SK-N-SH (cell line): ENCODE data around the gene FBXO44. TPM values are rescaled to one million over a fixed set of nuclear protein-coding genes. Genes with fewer than 3 reads are reported as not detected.

Experiments used
- CTCF ChIA-PET: fragments of 300-600, 350-600 bp; formaldehyde crosslinking; extraction: SDS; loops from one replicate; lab custom pipeline; 2021; lab: Yijun Ruan, JAX
- POLR2A ChIA-PET: fragments of 350-600 bp; sonication (Branson Sonifier 250); formaldehyde crosslinking; extraction: SDS; loops from one replicate; lab custom pipeline; 2020; ENCODE audit warnings: antibody characterized with exemption, inconsistent platforms; lab: Yijun Ruan, JAX
- DNase-seq: peaks from one replicate; pipeline ENCODE4 v3.0.0; 2012
- H2AFZ ChIP-seq: fragments of 200-600 bp; sonication (generic); 2 replicates; pipeline ENCODE4 v1.8.1; 2016; ENCODE audit warnings: antibody characterized with exemption, mild to moderate bottlenecking, low read depth
- H3F3A ChIP-seq: fragments of 200-600 bp; sonication (generic); replicated peaks from 2 replicates; pipeline ENCODE3; 2016; ENCODE audit warnings: antibody characterized with exemption, mild to moderate bottlenecking; ENCODE audit not compliant: insufficient read depth
- H3K27ac ChIP-seq, 2 experiments: fragments of 200-500 bp in 1 of 2; fragments of 200-600 bp in 1 of 2; sonication (Bioruptor generic) in 1 of 2; sonication (generic), shearing (Covaris generic) in 1 of 2; 2 replicates each; pipeline versions ENCODE4 v1.5.1 to v1.6.1; 2014 to 2016; ENCODE audit warnings: low read depth in 2 of 2, inconsistent platforms in 1 of 2, low read length in 1 of 2, mild to moderate bottlenecking in 1 of 2, mixed read lengths in 1 of 2
- H3K27me3 ChIP-seq: fragments of 200-600 bp; sonication (generic), shearing (Covaris generic); 2 replicates; pipeline ENCODE4 v1.6.1; 2016; ENCODE audit warnings: mixed run types; ENCODE audit not compliant: insufficient read depth
- H3K36me3 ChIP-seq, 2 experiments: fragments of 200-500 bp in 1 of 2; fragments of 200-600 bp in 1 of 2; sonication (Bioruptor generic) in 1 of 2; sonication (generic) in 1 of 2; replicated peaks in 1 of 2; 2 replicates each; pipeline versions ENCODE3 to v1.5.1; 2014 to 2016; ENCODE audit warnings: low read length in 1 of 2, mild to moderate bottlenecking in 1 of 2; ENCODE audit not compliant: insufficient read depth in 2 of 2, control insufficient read depth in 1 of 2
- H3K4me1 ChIP-seq, 2 experiments: fragments of 200-500 bp in 1 of 2; fragments of 200-600 bp in 1 of 2; sonication (Bioruptor generic) in 1 of 2; sonication (generic), shearing (Covaris generic) in 1 of 2; 2 replicates each; pipeline versions ENCODE4 v1.5.1 to v1.6.1; 2014 to 2016; ENCODE audit warnings: low read depth in 1 of 2, low read length in 1 of 2, mixed run types in 1 of 2; ENCODE audit not compliant: insufficient read depth in 2 of 2, control insufficient read depth in 1 of 2
- H3K4me2 ChIP-seq: fragments of 200-600 bp; sonication (generic), shearing (Covaris generic); 2 replicates; pipeline ENCODE4 v1.6.1; 2017; ENCODE audit warnings: mixed run types
- H3K4me3 ChIP-seq, 2 experiments: fragments of 200-500 bp in 1 of 2; fragments of 200-600 bp in 1 of 2; sonication (Bioruptor generic) in 1 of 2; sonication (generic), shearing (Covaris generic) in 1 of 2; 2 replicates each; pipeline versions ENCODE4 v1.5.1 to v1.8.1; 2014 to 2016; ENCODE audit warnings: low read depth in 2 of 2, inconsistent platforms in 1 of 2, low read length in 1 of 2, mild to moderate bottlenecking in 1 of 2, mixed read lengths in 1 of 2, moderate library complexity in 1 of 2
- H3K79me2 ChIP-seq: fragments of 200-600 bp; sonication (generic); 2 replicates; pipeline ENCODE4 v1.8.1; 2017; ENCODE audit warnings: mild to moderate bottlenecking; ENCODE audit not compliant: insufficient read depth
- H3K9ac ChIP-seq: fragments of 200-600 bp; sonication (generic); 2 replicates; pipeline ENCODE4 v1.6.1; 2017; ENCODE audit warnings: mixed run types
- H3K9me2 ChIP-seq: fragments of 200-600 bp; sonication (generic); 2 replicates; pipeline ENCODE4 v1.6.1; 2017; ENCODE audit warnings: mixed run types
- H3K9me3 ChIP-seq: fragments of 200-600 bp; sonication (generic); 2 replicates; pipeline ENCODE4 v1.6.1; 2017; ENCODE audit warnings: mixed run types, mild to moderate bottlenecking, moderate library complexity
- H4K20me1 ChIP-seq: fragments of 200-600 bp; sonication (generic); 2 replicates; pipeline ENCODE4 v1.6.1; 2017; ENCODE audit warnings: mild to moderate bottlenecking, mixed run types; ENCODE audit not compliant: insufficient read depth
- CHD2 ChIP-seq: fragments of 150-350 bp; IDR thresholded peaks from 2 replicates; pipeline ENCODE4 v1.6.1; 2018; ENCODE audit warnings: low read length; ENCODE audit not compliant: partially characterized antibody
- FOXM1 ChIP-seq: IDR thresholded peaks from 2 replicates; pipeline ENCODE4 v1.4.0; 2012; ENCODE audit warnings: low read depth, mild to moderate bottlenecking
- GATA2 ChIP-seq: sonication (generic); formaldehyde crosslinking; IDR thresholded peaks from 2 replicates; pipeline ENCODE4 v1.5.0; 2020; ENCODE audit warnings: mild to moderate bottlenecking, missing genetic modification reagents
- POLR2AphosphoS5 ChIP-seq: IDR thresholded peaks from 2 replicates; pipeline ENCODE4 v1.6.1; 2012; ENCODE audit warnings: low read depth, low read length
- SIN3A ChIP-seq: IDR thresholded peaks from 2 replicates; pipeline ENCODE4 v1.6.1; 2012; ENCODE audit warnings: low read depth, mild to moderate bottlenecking, low read length, moderate library complexity, borderline replicate concordance
- TCF12 ChIP-seq: IDR thresholded peaks from 2 replicates; pipeline ENCODE4 v1.4.0; 2012
- TEAD4 ChIP-seq: IDR thresholded peaks from 2 replicates; pipeline ENCODE4 v1.4.0; 2012; ENCODE audit warnings: mild to moderate bottlenecking, borderline replicate concordance; ENCODE audit not compliant: insufficient read depth
- YY1 ChIP-seq: IDR thresholded peaks from 2 replicates; pipeline ENCODE4 v1.4.0; 2012; ENCODE audit warnings: low read depth, mild to moderate bottlenecking
- WGBS: methylation state at CpG from one replicate; pipeline ENCODE4 v1.1.6; 2017; ENCODE audit warnings: low lambda C conversion rate; 5-methylcytosine and 5-hydroxymethylcytosine counted together
- polyA plus RNA-seq, 3 experiments: library from polyadenylated mRNA; depleted of rRNA; stranded (reverse); fragments of >200 nt; gene quantifications; 2 replicates each; pipeline ENCODE4 v1.2.3, GENCODE V29; 2012
- TF ChIP-seq, protein P1 (sequence below): IDR thresholded peaks from 2 replicates; pipeline ENCODE4 v1.4.0; 2012; ENCODE audit warnings: low read depth, borderline replicate concordance
- TF ChIP-seq, protein P2 (sequence below): fragments of 150-350 bp; IDR thresholded peaks from 2 replicates; pipeline ENCODE4 v1.6.1; 2016; ENCODE audit warnings: mild to moderate bottlenecking, low read depth, low read length
- TF ChIP-seq, protein P3 (sequence below): IDR thresholded peaks from 2 replicates; pipeline ENCODE4 v1.4.0; 2012; ENCODE audit warnings: low read depth
- TF ChIP-seq, protein P4 (sequence below): IDR thresholded peaks from 2 replicates; pipeline ENCODE4 v1.6.1; 2012; ENCODE audit warnings: mild to moderate bottlenecking, low read depth, low read length, moderate library complexity

The FBXO44 gene
- polyA plus RNA-seq, 1 of the 3 experiments (the other 2 are of a cell fraction): 42.8 TPM

DNA sequence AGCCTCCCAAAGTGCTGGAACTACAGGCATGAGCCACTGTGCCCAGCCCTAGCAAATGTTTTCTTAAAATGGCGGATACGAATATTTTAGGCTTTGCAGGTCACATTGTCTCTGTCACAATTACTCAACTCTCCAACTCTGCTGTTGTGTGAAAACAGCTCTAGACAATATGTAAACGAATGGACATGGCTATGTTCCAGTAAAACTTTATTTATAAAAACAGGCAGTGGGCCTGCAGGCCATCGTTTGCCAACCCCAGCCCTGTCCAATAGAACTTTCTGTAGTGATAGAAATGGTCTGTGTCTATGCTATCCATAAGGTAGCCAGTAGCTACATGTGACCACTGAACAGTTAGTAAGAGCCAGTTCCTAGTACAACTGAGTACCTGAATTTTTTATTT lies 5.1 kb downstream of the FBXO44 start:
- TF ChIP-seq, protein P1, sequence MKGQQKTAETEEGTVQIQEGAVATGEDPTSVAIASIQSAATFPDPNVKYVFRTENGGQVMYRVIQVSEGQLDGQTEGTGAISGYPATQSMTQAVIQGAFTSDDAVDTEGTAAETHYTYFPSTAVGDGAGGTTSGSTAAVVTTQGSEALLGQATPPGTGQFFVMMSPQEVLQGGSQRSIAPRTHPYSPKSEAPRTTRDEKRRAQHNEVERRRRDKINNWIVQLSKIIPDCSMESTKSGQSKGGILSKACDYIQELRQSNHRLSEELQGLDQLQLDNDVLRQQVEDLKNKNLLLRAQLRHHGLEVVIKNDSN: no peak
- no peak for TF ChIP-seq TEAD4
- TF ChIP-seq, protein P2, sequence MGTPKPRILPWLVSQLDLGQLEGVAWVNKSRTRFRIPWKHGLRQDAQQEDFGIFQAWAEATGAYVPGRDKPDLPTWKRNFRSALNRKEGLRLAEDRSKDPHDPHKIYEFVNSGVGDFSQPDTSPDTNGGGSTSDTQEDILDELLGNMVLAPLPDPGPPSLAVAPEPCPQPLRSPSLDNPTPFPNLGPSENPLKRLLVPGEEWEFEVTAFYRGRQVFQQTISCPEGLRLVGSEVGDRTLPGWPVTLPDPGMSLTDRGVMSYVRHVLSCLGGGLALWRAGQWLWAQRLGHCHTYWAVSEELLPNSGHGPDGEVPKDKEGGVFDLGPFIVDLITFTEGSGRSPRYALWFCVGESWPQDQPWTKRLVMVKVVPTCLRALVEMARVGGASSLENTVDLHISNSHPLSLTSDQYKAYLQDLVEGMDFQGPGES: no peak
- TF ChIP-seq TCF12: no peak
- no peak for TF ChIP-seq POLR2AphosphoS5
- no peak for TF ChIP-seq CHD2
- TF ChIP-seq YY1: no peak
- TF ChIP-seq SIN3A: no peak
- TF ChIP-seq FOXM1: no peak
- TF ChIP-seq, protein P3, sequence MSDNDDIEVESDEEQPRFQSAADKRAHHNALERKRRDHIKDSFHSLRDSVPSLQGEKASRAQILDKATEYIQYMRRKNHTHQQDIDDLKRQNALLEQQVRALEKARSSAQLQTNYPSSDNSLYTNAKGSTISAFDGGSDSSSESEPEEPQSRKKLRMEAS: no peak
- TF ChIP-seq, protein P4, sequence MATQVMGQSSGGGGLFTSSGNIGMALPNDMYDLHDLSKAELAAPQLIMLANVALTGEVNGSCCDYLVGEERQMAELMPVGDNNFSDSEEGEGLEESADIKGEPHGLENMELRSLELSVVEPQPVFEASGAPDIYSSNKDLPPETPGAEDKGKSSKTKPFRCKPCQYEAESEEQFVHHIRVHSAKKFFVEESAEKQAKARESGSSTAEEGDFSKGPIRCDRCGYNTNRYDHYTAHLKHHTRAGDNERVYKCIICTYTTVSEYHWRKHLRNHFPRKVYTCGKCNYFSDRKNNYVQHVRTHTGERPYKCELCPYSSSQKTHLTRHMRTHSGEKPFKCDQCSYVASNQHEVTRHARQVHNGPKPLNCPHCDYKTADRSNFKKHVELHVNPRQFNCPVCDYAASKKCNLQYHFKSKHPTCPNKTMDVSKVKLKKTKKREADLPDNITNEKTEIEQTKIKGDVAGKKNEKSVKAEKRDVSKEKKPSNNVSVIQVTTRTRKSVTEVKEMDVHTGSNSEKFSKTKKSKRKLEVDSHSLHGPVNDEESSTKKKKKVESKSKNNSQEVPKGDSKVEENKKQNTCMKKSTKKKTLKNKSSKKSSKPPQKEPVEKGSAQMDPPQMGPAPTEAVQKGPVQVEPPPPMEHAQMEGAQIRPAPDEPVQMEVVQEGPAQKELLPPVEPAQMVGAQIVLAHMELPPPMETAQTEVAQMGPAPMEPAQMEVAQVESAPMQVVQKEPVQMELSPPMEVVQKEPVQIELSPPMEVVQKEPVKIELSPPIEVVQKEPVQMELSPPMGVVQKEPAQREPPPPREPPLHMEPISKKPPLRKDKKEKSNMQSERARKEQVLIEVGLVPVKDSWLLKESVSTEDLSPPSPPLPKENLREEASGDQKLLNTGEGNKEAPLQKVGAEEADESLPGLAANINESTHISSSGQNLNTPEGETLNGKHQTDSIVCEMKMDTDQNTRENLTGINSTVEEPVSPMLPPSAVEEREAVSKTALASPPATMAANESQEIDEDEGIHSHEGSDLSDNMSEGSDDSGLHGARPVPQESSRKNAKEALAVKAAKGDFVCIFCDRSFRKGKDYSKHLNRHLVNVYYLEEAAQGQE: no peak
- TF ChIP-seq GATA2: no peak
- CTCF ChIA-PET: interaction anchor here (0.7 to 8.5 kb wide), 6 partner anchors 9 to 622 kb away, joined by 3 to 120 read pairs (median 4); no protein-coding TSS in a partner anchor
- no peak overlapping the region for H3K27ac ChIP-seq
- no peak overlapping the region for H2AFZ ChIP-seq
- no peak for DNase-seq
- no peaks in the 10 kb centered on the region for H3K27me3 ChIP-seq
- 94% methylated on average over 4 of the region's 4 CpGs for WGBS
- POLR2A ChIA-PET: no interaction called here
- no peak overlapping the region for H3K4me3 ChIP-seq
- H3K36me3 ChIP-seq: peaks cover 3 to 10% of the 10 kb centered on the region in 2 experiments
- H4K20me1 ChIP-seq: no peaks in the 10 kb centered on the region
- peaks cover 6% of the 10 kb centered on the region; the same call in 1 of the 2 replicates for H3K79me2 ChIP-seq
- H3K9ac ChIP-seq: no peak overlapping the region
- no peaks in the 10 kb centered on the region for H3K9me2 ChIP-seq
- no peaks in the 10 kb centered on the region for H3K9me3 ChIP-seq
- peaks cover 0 to 8% of the 10 kb centered on the region in 2 experiments; a peak in 1 of 4 replicates for H3K4me1 ChIP-seq
- H3F3A ChIP-seq: no peaks in the 10 kb centered on the region
- no peak overlapping the region for H3K4me2 ChIP-seq
